WTC11 (cell line): ENCODE results near the gene PCDH9. TPM values are rescaled to one million over a fixed set of nuclear protein-coding genes. Genes with fewer than 3 reads are reported as not detected.

ENCODE experiments used
- ATAC-seq: fragments of 200-7000 bp; cut with Tn5 transposase; 2 replicates; pipeline ENCODE4 v1.10.0; 2021; ENCODE audit warnings: mild to moderate bottlenecking, moderate library complexity
- CTCF ChIA-PET: fragments of 300-600 bp; sonication (Branson Sonifier 250); formaldehyde crosslinking; loops from one replicate; lab custom pipeline; 2021; ENCODE audit warnings: antibody characterized with exemption; lab: Charles Lee
- POLR2A ChIA-PET: fragments of 350-600 bp; sonication (Branson Sonifier 250); formaldehyde crosslinking; loops from one replicate; lab custom pipeline; 2021; ENCODE audit warnings: antibody characterized with exemption; lab: Charles Lee
- DNase-seq: peaks from one replicate; pipeline ENCODE4 v3.0.0; 2021; ENCODE audit warnings: low spot score
- H3K27ac Mint-ChIP-seq: 2 replicates; pipeline ENCODE4 v1.8.0; 2021; ENCODE audit warnings: mixed read lengths
- H3K27me3 Mint-ChIP-seq: 2 replicates; pipeline ENCODE4 v1.8.0; 2021; ENCODE audit warnings: low read depth, mild to moderate bottlenecking, moderate library complexity, mixed read lengths
- H3K36me3 Mint-ChIP-seq: 2 replicates; pipeline ENCODE4 v1.8.0; 2021; ENCODE audit warnings: mixed read lengths
- H3K4me1 Mint-ChIP-seq: 2 replicates; pipeline ENCODE4 v1.8.0; 2022; ENCODE audit warnings: mixed read lengths
- H3K4me3 Mint-ChIP-seq: 2 replicates; pipeline ENCODE4 v1.8.0; 2021; ENCODE audit warnings: mild to moderate bottlenecking, moderate library complexity, mixed read lengths
- H3K9me3 Mint-ChIP-seq: 2 replicates; pipeline ENCODE4 v1.8.0; 2021; ENCODE audit warnings: mixed read lengths
- AR ChIP-seq: fragments of 250-450 bp; sonication (Bioruptor Pico); IDR thresholded peaks from 2 replicates; pipeline ENCODE4 v1.9.0; 2021; ENCODE audit warnings: mild to moderate bottlenecking
- CDX4 ChIP-seq: fragments of 250-450 bp; sonication (Bioruptor Pico); IDR thresholded peaks from 2 replicates; pipeline ENCODE4 v1.9.0; 2021; ENCODE audit warnings: moderate library complexity, mild to moderate bottlenecking, inconsistent platforms, borderline replicate concordance
- ERG ChIP-seq: fragments of 250-450 bp; sonication (Bioruptor Pico); IDR thresholded peaks from 2 replicates; pipeline ENCODE4 v1.8.0; 2021; ENCODE audit warnings: mild to moderate bottlenecking
- FOXK1 ChIP-seq: sonication (generic); formaldehyde crosslinking; IDR thresholded peaks from 2 replicates; pipeline ENCODE4 v1.8.0; 2022; ENCODE audit warnings: mild to moderate bottlenecking, moderate library complexity, missing genetic modification reagents
- FOXP1 ChIP-seq: sonication (generic); formaldehyde crosslinking; IDR thresholded peaks from 2 replicates; pipeline ENCODE4 v1.8.0; 2022; ENCODE audit warnings: missing genetic modification reagents, mild to moderate bottlenecking, moderate library complexity, borderline replicate concordance
- NFYB ChIP-seq: sonication (generic); formaldehyde crosslinking; conservative IDR thresholded peaks from 2 replicates; pipeline ENCODE4 v1.8.0; 2022; ENCODE audit warnings: low read depth, missing genetic modification reagents
- PREB ChIP-seq: sonication (generic); formaldehyde crosslinking; IDR thresholded peaks from 2 replicates; pipeline ENCODE4 v1.8.1; 2022; ENCODE audit warnings: mild to moderate bottlenecking, missing genetic modification reagents, moderate library complexity, borderline replicate concordance
- TCF7 ChIP-seq: sonication (generic); formaldehyde crosslinking; IDR thresholded peaks from 2 replicates; pipeline ENCODE4 v1.8.0; 2022; ENCODE audit warnings: mild to moderate bottlenecking, low read depth, missing genetic modification reagents, moderate library complexity
- ZBTB21 ChIP-seq: sonication (generic); formaldehyde crosslinking; IDR thresholded peaks from 2 replicates; pipeline ENCODE4 v1.8.1; 2023; ENCODE audit warnings: mild to moderate bottlenecking, missing genetic modification reagents, borderline replicate concordance
- ZNF138 ChIP-seq: sonication (generic); formaldehyde crosslinking; conservative IDR thresholded peaks from 2 replicates; pipeline ENCODE4 v1.8.1; 2022; ENCODE audit warnings: mild to moderate bottlenecking, moderate library complexity, missing genetic modification reagents
- ZNF219 ChIP-seq: sonication (generic); formaldehyde crosslinking; IDR thresholded peaks from 2 replicates; pipeline ENCODE4 v1.8.0; 2023; ENCODE audit warnings: missing genetic modification reagents, mild to moderate bottlenecking, borderline replicate concordance
- ZNF232 ChIP-seq: sonication (generic); formaldehyde crosslinking; IDR thresholded peaks from 2 replicates; pipeline ENCODE4 v1.8.0; 2022; ENCODE audit warnings: mild to moderate bottlenecking, missing genetic modification reagents
- ZNF281 ChIP-seq: sonication (generic); formaldehyde crosslinking; IDR thresholded peaks from 2 replicates; pipeline ENCODE4 v1.8.0; 2023; ENCODE audit warnings: mild to moderate bottlenecking, missing genetic modification reagents
- total RNA-seq: library from RNA; stranded (reverse); gene quantifications from 3 replicates; pipeline ENCODE4 v1.2.3, GENCODE V29; 2021

PCDH9 gene
- total RNA-seq, 1 experiment from 2014 or later, result 0.48 TPM

GRCh38 chr13:67223024-67223423, 7.1 kb downstream of the PCDH9 start (continued):
- TF ChIP-seq ERG (CRISPR knock-in tag), result no peak
- TF ChIP-seq NFYB (CRISPR knock-in tag), result no peak
- TF ChIP-seq TCF7 (CRISPR knock-in tag), result no peak

- ATAC-seq (no peak), DNase-seq (no peak)
- CTCF ChIA-PET, result no interaction called here
- Mint-ChIP-seq H3K36me3 (no peaks in the 10 kb centered on the region), H3K27ac (no peak overlapping the region), H3K4me3 (no peak overlapping the region), H3K9me3 (no peaks in the 10 kb centered on the region), H3K27me3 (no peaks in the 10 kb centered on the region), H3K4me1 (peaks cover 6% of the 10 kb centered on the region)
- no peak for TF ChIP-seq ZNF281 (CRISPR knock-in tag)
- POLR2A ChIA-PET, result no interaction called here
Observed at GRCh38 chr13:67221630-67222226, 8.4 kb downstream of the PCDH9 start.

GRCh38 chr13:67219113-67219512, 11.0 kb downstream of the PCDH9 start:
- Mint-ChIP-seq H3K9me3 (no peaks in the 10 kb centered on the region), H3K27me3 (no peaks in the 10 kb centered on the region), H3K4me3 (no peak overlapping the region), H3K4me1 (peaks cover 3% of the 10 kb centered on the region), H3K36me3 (no peaks in the 10 kb centered on the region), H3K27ac (no peak overlapping the region)
- ATAC-seq, result no peak
- CTCF ChIA-PET, result no interaction called here
- no peak for DNase-seq
- TF ChIP-seq AR (no peak), ZNF138 (CRISPR knock-in tag) (no peak), ZNF232 (CRISPR knock-in tag) (no peak), ZNF281 (CRISPR knock-in tag) (no peak), CDX4 (CRISPR knock-in tag) (no peak), ZNF219 (CRISPR knock-in tag) (no peak), ZBTB21 (CRISPR knock-in tag) (no peak), FOXK1 (no peak), PREB (no peak), FOXP1 (CRISPR knock-in tag) (no peak)
- POLR2A ChIA-PET, result no interaction called here
